Central memory CD8-positive, alpha-beta T cell (primary cell): ENCODE data around the gene DCUN1D2.
"Not testable (repeated sequence)": the region's sequence is repeated elsewhere in the genome, so short reads cannot be mapped to it uniquely, and the experiment has no call there.

ENCODE experiments used
- ATAC-seq: fragments of 150-1000 bp; cut with Tn5 transposase; replicated peaks from 2 replicates; pipeline ENCODE4 v1.10.0; 2022; ENCODE audit warnings: mild to moderate bottlenecking, moderate FRiP score, moderate number of reproducible peaks; ENCODE audit not compliant: poor library complexity, severe bottlenecking; ENCODE audit errors: extremely low read depth
- DNase-seq, 2 donors: peaks; one replicate each; pipeline ENCODE4 v3.0.0; 2021; ENCODE audit warnings: low spot score in 2 of 2
- H3K27ac Mint-ChIP-seq: one replicate; pipeline ENCODE4 v1.8.0; 2022; ENCODE audit warnings: low read depth, mild to moderate bottlenecking, moderate library complexity, mixed read lengths
- H3K27me3 Mint-ChIP-seq: one replicate; pipeline ENCODE4 v1.8.0; 2022; ENCODE audit warnings: mixed read lengths
- H3K36me3 Mint-ChIP-seq: one replicate; pipeline ENCODE4 v1.8.0; 2022; ENCODE audit warnings: mild to moderate bottlenecking, moderate library complexity, mixed read lengths; ENCODE audit not compliant: insufficient read depth
- H3K4me1 Mint-ChIP-seq: one replicate; pipeline ENCODE4 v1.8.0; 2022; ENCODE audit warnings: mixed read lengths
- H3K4me3 Mint-ChIP-seq: one replicate; pipeline ENCODE4 v1.8.0; 2022; ENCODE audit warnings: mild to moderate bottlenecking, moderate library complexity, mixed read lengths
- H3K9me3 Mint-ChIP-seq: one replicate; pipeline ENCODE4 v1.8.0; 2022; ENCODE audit warnings: mixed read lengths

DCUN1D2 gene

DNA sequence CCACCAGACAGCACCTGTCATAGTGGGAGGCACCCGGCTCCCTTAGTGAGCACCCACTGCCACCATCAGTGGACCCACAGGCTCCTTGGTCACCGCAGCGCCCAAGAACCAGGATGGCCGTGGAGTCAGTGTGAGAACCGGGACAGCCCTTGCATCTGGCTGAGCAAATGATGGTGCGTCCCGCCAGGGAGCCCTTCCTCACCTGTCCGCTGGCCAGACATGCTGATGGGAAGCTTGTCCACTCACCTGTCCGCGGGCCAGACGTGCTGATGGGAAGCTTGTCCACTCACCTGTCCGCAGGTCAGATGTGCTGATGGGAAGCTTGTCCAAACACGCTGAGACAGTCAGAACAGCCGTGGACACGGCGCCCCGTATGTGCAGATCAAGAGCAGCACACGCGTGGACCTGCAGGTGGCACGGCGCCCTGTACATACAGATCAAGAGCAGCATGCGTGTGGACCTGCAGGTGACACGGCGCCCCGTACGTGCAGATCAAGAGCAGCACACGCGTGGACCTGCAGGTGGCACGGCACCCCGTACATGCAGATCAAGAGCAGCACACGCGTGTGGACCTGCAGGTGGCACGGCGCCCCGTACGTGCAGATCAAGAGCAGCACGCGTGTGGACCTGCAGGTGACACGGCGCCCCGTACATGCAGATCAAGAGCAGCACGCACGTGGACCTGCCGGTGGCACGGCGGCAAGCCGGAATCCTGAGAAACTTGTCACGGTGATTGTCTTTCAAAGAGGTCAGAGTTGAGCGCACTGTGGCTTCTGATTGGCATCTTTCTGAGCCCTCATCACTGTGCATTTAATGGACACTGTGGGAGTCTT is 40.7 kb upstream of the DCUN1D2 start:
- DNase-seq (no peak), ATAC-seq (no peak)
- Mint-ChIP-seq H3K4me1 (peaks cover 19% of the 10 kb centered on the region), H3K36me3 (peaks cover 4% of the 10 kb centered on the region), H3K4me3 (no peak overlapping the region), H3K9me3 (no peaks in the 10 kb centered on the region), H3K27ac (peak overlapping the region; percentile 44), H3K27me3 (no peaks in the 10 kb centered on the region)

- H3K36me3 Mint-ChIP-seq: peaks cover 4% of the 10 kb centered on the region
- no peaks in the 10 kb centered on the region for H3K9me3 Mint-ChIP-seq
- peaks cover 19% of the 10 kb centered on the region for H3K4me1 Mint-ChIP-seq
- DNase-seq (no peak), ATAC-seq (no peak)
- H3K27ac Mint-ChIP-seq: no peak overlapping the region
- no peaks in the 10 kb centered on the region for H3K27me3 Mint-ChIP-seq
- H3K4me3 Mint-ChIP-seq: no peak overlapping the region
Measured at GRCh38 chr13:113528813-113529180, 38.3 kb upstream of the DCUN1D2 start.

DNA sequence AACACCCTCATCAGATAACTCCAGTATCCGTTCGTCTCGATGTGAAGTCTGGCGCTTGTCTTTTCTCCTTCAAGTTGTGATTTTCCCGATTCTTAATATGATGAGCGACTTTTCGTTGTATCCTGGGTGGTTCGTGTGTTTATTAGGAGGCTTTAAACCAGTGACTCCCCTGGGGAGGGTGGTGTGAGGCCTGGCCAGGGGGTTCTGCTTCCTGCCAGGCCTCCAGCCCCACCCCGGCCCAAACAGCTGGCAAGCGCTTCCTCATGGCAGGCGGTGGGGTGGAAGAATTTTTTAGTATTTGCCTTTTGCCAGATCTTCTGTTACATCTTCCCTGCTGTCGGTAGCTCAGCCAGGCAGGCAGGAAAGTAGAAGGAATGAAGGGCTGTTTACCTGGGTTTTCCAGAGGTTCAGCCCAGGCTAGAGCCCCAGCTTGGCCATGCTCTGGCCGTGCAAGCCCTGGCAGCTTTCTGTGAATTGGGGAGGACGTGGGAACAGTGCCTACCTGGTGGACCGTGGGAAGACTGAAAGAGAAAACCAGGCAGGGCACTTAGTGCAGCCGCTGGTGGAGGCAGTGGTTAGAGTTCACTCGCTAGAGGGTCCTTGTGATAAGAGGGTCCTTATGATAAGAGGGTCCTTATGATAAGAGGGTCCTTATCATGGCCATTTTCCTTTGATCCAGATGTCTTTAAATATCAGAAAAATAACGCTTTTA is 37.7 kb upstream of the DCUN1D2 start:
- Mint-ChIP-seq H3K27ac (no peak overlapping the region), H3K4me3 (no peak overlapping the region), H3K9me3 (no peaks in the 10 kb centered on the region), H3K36me3 (peaks cover 7% of the 10 kb centered on the region), H3K27me3 (no peaks in the 10 kb centered on the region), H3K4me1 (peaks cover 19% of the 10 kb centered on the region)
- ATAC-seq (no peak), DNase-seq (no peak)

GRCh38 chr13:113527272-113527958 is 36.9 kb upstream of the DCUN1D2 start:
- DNase-seq (no peak), ATAC-seq (no peak)
- H3K27ac Mint-ChIP-seq: no peak overlapping the region
- no peak overlapping the region for H3K4me3 Mint-ChIP-seq
- peaks cover 7% of the 10 kb centered on the region for H3K36me3 Mint-ChIP-seq
- no peaks in the 10 kb centered on the region for H3K9me3 Mint-ChIP-seq
- H3K27me3 Mint-ChIP-seq: no peaks in the 10 kb centered on the region
- H3K4me1 Mint-ChIP-seq: peaks cover 19% of the 10 kb centered on the region

GRCh38 chr13:113526466-113527220 is 36.1 kb upstream of the DCUN1D2 start:
- Mint-ChIP-seq H3K27ac (no peak overlapping the region), H3K4me1 (peaks cover 14% of the 10 kb centered on the region), H3K36me3 (peaks cover 7% of the 10 kb centered on the region), H3K27me3 (no peaks in the 10 kb centered on the region), H3K4me3 (no peak overlapping the region), H3K9me3 (no peaks in the 10 kb centered on the region)
- DNase-seq (no peak), ATAC-seq (no peak)

GRCh38 chr13:113522438-113522837 is 31.9 kb upstream of the DCUN1D2 start:
- peaks cover 14% of the 10 kb centered on the region for H3K4me1 Mint-ChIP-seq
- H3K27me3 Mint-ChIP-seq, H3K36me3 Mint-ChIP-seq, DNase-seq, H3K4me3 Mint-ChIP-seq, ATAC-seq, H3K27ac Mint-ChIP-seq, H3K9me3 Mint-ChIP-seq: not testable (repeated sequence)

DNA sequence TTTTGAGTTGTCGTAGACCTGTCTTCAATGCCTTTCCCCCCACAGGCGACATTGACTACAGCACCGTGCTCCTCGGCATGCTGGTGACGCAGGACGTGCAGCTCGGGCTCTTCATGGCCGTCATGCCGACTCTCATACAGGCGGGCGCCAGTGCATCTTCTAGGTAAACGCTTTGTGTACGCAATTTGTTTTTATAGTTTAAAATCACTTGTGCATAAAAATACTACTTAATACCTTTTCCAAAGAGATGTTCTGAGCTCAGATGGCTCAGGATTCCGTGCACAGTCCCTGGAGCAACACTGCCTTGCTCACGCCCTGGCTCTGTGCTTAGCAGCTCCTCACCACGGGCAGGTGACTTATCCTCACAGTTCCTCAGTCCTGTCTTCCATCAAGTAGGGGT is 30.1 kb upstream of the DCUN1D2 start:
- Mint-ChIP-seq H3K9me3 (no peaks in the 10 kb centered on the region), H3K27ac (no peak overlapping the region), H3K27me3 (no peaks in the 10 kb centered on the region), H3K4me3 (no peak overlapping the region), H3K4me1 (peaks cover 10% of the 10 kb centered on the region), H3K36me3 (peaks cover 7% of the 10 kb centered on the region)
- ATAC-seq (no peak), DNase-seq (no peak)

DNA sequence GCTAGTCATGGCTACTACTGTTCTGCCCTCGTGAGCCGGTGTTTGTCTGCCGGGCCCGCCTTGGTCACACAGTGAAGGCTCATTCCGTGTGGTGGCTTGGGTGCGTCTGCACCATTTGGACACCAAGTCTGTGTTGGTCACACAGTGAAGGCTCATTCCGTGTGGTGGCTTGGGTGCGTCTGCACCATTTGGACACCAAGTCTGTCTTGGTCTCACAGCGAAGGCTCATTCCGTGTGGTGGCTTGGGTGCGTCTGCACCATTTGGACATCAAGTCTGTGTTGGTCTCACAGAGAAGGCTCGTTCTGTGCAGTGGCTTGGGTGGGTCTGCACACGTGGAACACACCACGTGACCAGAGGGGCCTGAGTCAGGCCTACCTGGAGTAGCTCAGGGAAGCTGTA is 29.0 kb upstream of the DCUN1D2 start:
- no peak for ATAC-seq
- Mint-ChIP-seq H3K4me1 (peaks cover 10% of the 10 kb centered on the region), H3K27me3 (no peaks in the 10 kb centered on the region), H3K4me3 (no peak overlapping the region), H3K36me3 (peaks cover 7% of the 10 kb centered on the region), H3K9me3 (no peaks in the 10 kb centered on the region), H3K27ac (no peak overlapping the region)
- DNase-seq: no peak

DNA sequence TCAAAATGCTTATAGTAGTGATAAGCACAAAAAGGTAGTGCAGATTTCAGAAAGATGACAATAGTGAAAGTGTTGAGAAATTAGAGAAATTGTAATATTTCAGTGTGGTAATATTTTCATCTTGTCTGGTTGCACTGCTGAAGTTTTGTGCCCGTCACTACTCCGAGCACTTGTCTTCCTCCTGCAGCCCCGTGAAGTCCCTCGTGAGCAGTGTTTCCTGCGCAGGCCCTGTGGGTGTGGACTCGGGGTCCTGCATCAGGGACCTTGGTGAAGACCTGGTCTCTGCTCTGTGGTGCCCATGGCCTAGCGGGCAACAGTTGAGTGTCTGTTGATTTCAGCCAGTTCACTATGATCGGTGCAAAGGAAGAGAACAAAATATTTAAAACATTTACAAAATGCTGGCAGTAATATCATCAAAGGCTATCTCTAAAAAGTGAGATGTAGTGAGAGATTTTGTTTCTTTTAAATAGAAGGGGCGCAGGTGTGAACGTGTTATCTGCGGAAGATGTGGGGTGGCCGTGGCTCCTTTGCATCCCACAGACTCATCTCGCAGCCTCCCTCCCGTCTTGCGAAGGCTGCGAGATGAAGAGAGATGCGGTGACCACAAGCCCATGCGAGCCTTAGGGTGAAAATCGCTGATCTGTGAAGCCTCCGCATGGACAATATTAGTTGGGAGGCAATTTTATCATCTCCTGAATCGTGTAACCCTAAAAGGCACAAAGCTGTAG is 27.7 kb upstream of the DCUN1D2 start:
- ATAC-seq (no peak), DNase-seq (no peak)
- H3K27me3 Mint-ChIP-seq: no peaks in the 10 kb centered on the region
- peaks cover 10% of the 10 kb centered on the region for H3K4me1 Mint-ChIP-seq
- no peaks in the 10 kb centered on the region for H3K9me3 Mint-ChIP-seq
- peaks cover 4% of the 10 kb centered on the region for H3K36me3 Mint-ChIP-seq
- H3K4me3 Mint-ChIP-seq: no peak overlapping the region
- H3K27ac Mint-ChIP-seq: no peak overlapping the region

DNA sequence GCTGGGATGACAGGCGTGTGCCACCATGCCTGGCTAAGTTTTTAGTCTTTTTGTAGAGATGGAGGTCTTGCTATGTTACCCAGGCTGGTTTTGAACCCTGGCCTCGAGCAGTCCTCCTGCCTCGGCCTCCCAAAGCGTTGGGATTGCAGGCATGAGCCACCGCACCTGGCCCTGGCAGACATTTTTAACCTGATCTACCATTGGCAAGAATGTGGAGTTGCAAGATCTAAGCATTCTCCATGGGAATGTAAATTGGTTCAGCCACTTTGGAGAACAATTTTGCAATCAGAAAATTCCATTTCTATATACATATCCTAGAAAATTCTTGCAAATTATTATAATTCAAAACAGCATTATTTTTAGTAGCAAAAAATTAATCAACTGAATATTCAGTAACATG is 24.3 kb upstream of the DCUN1D2 start:
- no peaks in the 10 kb centered on the region for H3K9me3 Mint-ChIP-seq
- ATAC-seq (no peak), DNase-seq (no peak)
- peaks cover 6% of the 10 kb centered on the region for H3K36me3 Mint-ChIP-seq
- no peak overlapping the region for H3K27ac Mint-ChIP-seq
- no peak overlapping the region for H3K4me3 Mint-ChIP-seq
- no peaks in the 10 kb centered on the region for H3K27me3 Mint-ChIP-seq
- H3K4me1 Mint-ChIP-seq: peaks cover 10% of the 10 kb centered on the region

DNA sequence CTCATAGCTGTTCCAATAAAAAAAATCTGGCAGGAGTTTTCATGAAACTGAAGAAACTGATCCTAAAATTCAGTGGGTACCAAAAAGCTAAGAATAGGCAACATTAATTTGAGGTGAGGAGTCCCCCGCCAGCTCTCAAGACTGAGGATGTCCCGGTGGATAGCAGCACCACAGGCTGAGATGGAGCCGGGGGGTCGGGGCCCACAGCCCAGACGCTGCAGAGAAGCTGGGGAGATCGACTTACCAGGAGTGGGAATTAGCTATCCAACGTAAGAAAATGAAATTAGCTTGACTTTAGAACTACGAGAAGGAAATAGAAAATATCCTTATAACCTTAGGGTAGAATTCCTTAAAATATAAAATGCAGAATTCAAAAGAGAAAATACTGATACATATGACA is 23.2 kb upstream of the DCUN1D2 start:
- Mint-ChIP-seq H3K27me3 (no peaks in the 10 kb centered on the region), H3K4me3 (no peak overlapping the region), H3K36me3 (peaks cover 8% of the 10 kb centered on the region), H3K27ac (no peak overlapping the region), H3K4me1 (peaks cover 15% of the 10 kb centered on the region), H3K9me3 (no peaks in the 10 kb centered on the region)
- ATAC-seq (no peak), DNase-seq (no peak)

DNA sequence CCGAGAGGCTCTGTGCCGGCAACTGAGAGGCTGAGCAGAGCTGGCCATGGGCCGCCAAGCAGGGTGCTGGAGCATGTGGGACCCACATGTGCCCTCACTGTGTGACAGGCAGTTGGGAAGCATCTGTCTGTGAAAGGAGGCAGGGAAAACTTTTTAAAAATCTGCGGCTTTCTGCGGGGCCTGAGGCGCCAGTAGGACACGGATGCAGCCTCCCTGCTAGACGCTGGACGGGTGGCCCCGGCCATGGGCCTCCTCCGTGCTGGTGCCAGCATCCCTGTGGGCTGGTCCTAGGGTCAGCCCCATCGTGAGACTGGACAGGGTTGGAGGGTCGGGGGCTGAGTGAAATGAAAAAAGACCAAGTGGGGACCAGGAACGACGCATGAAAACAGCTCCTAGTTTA is 20.9 kb upstream of the DCUN1D2 start:
- Mint-ChIP-seq H3K4me3 (no peak overlapping the region), H3K27ac (no peak overlapping the region), H3K36me3 (peaks cover 14% of the 10 kb centered on the region)

More for the DNA sequence above, 20.9 kb upstream of the DCUN1D2 start:
- Mint-ChIP-seq H3K27me3 (no peaks in the 10 kb centered on the region), H3K4me1 (peaks cover 10% of the 10 kb centered on the region), H3K9me3 (no peaks in the 10 kb centered on the region)
- no peak for ATAC-seq
- DNase-seq: no peak
